ENCODE data around the gene ABCA5.

GRCh38 chr17:69320210-69320907 lies 6.6 kb downstream of the ABCA5 start:
- TF ChIP-seq FOXM1 (IDR thresholded peaks at IDR 0.05; ENCODE audit: borderline replicate concordance, low read depth) (no peak), EP300 (IDR thresholded peaks at IDR 0.05; ENCODE audit: borderline replicate concordance) (no peak)
